Measurements from ENCODE around the gene HIVEP1.

GRCh38 chr6:12196326-12196936 is 184.3 kb downstream of the HIVEP1 start:
- no peak for TF ChIP-seq CTCF (IDR thresholded peaks at IDR 0.05)
- no peak for TF ChIP-seq POLR2A (IDR thresholded peaks at IDR 0.05)
- TF ChIP-seq EP300 (IDR thresholded peaks at IDR 0.05): no peak
